ENCODE results near the gene ARF6. TPM values are rescaled to one million over a fixed set of nuclear protein-coding genes. Genes with fewer than 3 reads are reported as not detected.
"Not testable (repeated sequence)": the region's sequence is repeated elsewhere in the genome, so short reads cannot be mapped to it uniquely, and the experiment has no call there.

ARF6 gene
- total and polyA plus RNA-seq, 8 donors, result 8.9 to 32.4 (median 16.2) TPM

- WGBS, 2 donors, result 0 to 1% methylated on average over 4 of the region's 4 CpGs
- no peaks in the 10 kb centered on the region for H3K36me3 ChIP-seq
- DNase-seq, result peak in 5 of 6 donors; percentile 55 to 91 (median 72)
- H3K9me3 ChIP-seq, result no peaks in the 10 kb centered on the region
- no peaks in the 10 kb centered on the region for H3K27me3 ChIP-seq
- no peak overlapping the region for H3K4me3 ChIP-seq
- intact Hi-C loops (cut with DNase I), result loop anchor here in 2 of 3 donors (5.0 kb wide), 2 partner anchors 242 to 247 kb away; no protein-coding TSS in a partner anchor
- no peak for FAIRE-seq
- peak; percentile 56 to 79 (median 66) for TF ChIP-seq CTCF (IDR thresholded peaks at IDR 0.05)
- no peak overlapping the region for H3K27ac ChIP-seq
- peaks cover 0 to 14% (median 8%) of the 10 kb centered on the region in 3 donors for H3K4me1 ChIP-seq
- no peak for ATAC-seq
These were observed 27.4 kb upstream of the ARF6 start for GRCh38 chr14:49865431-49865859.

GRCh38 chr14:49867831-49868719, 24.8 kb upstream of the ARF6 start:
- ATAC-seq (peak; percentile 91 to 95 (median 93)), DNase-seq (peak; percentile 96 to 99 (median 98))

GRCh38 chr14:49868720-49869114, 24.2 kb upstream of the ARF6 start:
- no peak for TF ChIP-seq CTCF (IDR thresholded peaks at IDR 0.05)
- DNase-seq, result no peak
- Histone ChIP-seq H3K4me1 (peaks cover 0 to 11% (median 7%) of the 10 kb centered on the region in 3 donors), H3K27me3 (no peaks in the 10 kb centered on the region), H3K9me3 (no peaks in the 10 kb centered on the region), H3K4me3 (peak overlapping the region in 3 of 4 donors; percentile 23 to 50 (median 50)), H3K36me3 (no peaks in the 10 kb centered on the region), H3K27ac (peak overlapping the region; percentile 32 to 82 (median 55))
- no peak for FAIRE-seq
- WGBS, 2 donors, result 33 to 42% methylated on average over 5 of the region's 5 CpGs
- ATAC-seq, result no peak
- intact Hi-C loops (cut with DNase I), result loop anchor here in 2 of 3 donors (5.0 kb wide), 2 partner anchors 239 to 244 kb away; no protein-coding TSS in a partner anchor

More at GRCh38 chr14:49867831-49868719, 24.8 kb upstream of the ARF6 start:
- peaks cover 0 to 11% (median 8%) of the 10 kb centered on the region in 3 donors for H3K4me1 ChIP-seq
- WGBS, 2 donors, result 1% methylated on average over 46 to 56 of the region's 57 CpGs
- peak overlapping the region; percentile 65 to 92 (median 78) for H3K27ac ChIP-seq
- H3K4me3 ChIP-seq, result peak overlapping the region; percentile 27 to 50 (median 45)
- FAIRE-seq, result no peak
- intact Hi-C loops (cut with DNase I), result loop anchor here in 2 of 3 donors (5.0 kb wide), 2 partner anchors 239 to 244 kb away; no protein-coding TSS in a partner anchor
- no peaks in the 10 kb centered on the region for H3K9me3 ChIP-seq
- no peak for TF ChIP-seq CTCF (IDR thresholded peaks at IDR 0.05)
- H3K27me3 ChIP-seq, result no peaks in the 10 kb centered on the region
- no peaks in the 10 kb centered on the region for H3K36me3 ChIP-seq

- H3K27me3 ChIP-seq, result no peaks in the 10 kb centered on the region
- DNase-seq (no peak), ATAC-seq (no peak), FAIRE-seq (no peak)
- WGBS, 2 donors, result 87 to 90% methylated on average over 6 of the region's 6 CpGs
- no peak for TF ChIP-seq CTCF (IDR thresholded peaks at IDR 0.05)
- H3K4me3 ChIP-seq, result no peak overlapping the region
- H3K4me1 ChIP-seq, result peaks cover 0 to 8% (median 0%) of the 10 kb centered on the region in 3 donors
- intact Hi-C loops (cut with DNase I), result no loop called here
- H3K36me3 ChIP-seq, result no peaks in the 10 kb centered on the region
- H3K9me3 ChIP-seq, result no peaks in the 10 kb centered on the region
- H3K27ac ChIP-seq, result no peak overlapping the region
These were observed 22.0 kb upstream of the ARF6 start for GRCh38 chr14:49870908-49871307.

GRCh38 chr14:49873548-49873947, 19.3 kb upstream of the ARF6 start:
- FAIRE-seq; H3K36me3 ChIP-seq; H3K4me1 ChIP-seq; H3K27me3 ChIP-seq; ATAC-seq; DNase-seq; H3K27ac ChIP-seq; H3K4me3 ChIP-seq; intact Hi-C loops (cut with DNase I); H3K9me3 ChIP-seq: not testable (repeated sequence)
- 68 to 78% methylated on average over 6 of the region's 6 CpGs for WGBS, 2 donors
